Measurements from ENCODE around the gene TMEM260. TPM values are rescaled to one million over a fixed set of nuclear protein-coding genes. Genes with fewer than 3 reads are reported as not detected.

TMEM260 gene
- total RNA-seq, 2 experiments from 2014 or later: 11.4 to 13.2 TPM

- Mint-ChIP-seq H3K27me3 (peaks cover 27% of the 10 kb centered on the region), H3K27ac (no peak overlapping the region), H3K4me3 (no peak overlapping the region), H3K36me3 (no peaks in the 10 kb centered on the region), H3K4me1 (ENCODE audit: low read depth) (peaks cover 5% of the 10 kb centered on the region), H3K9me3 (peaks cover 2% of the 10 kb centered on the region)
- POLR2A ChIA-PET: no interaction called here
- DNase-seq: no peak
- intact Hi-C loops (cut with micrococcal nuclease): no loop called here
- CTCF ChIA-PET: interaction anchor here (0.7 kb wide), 1 partner anchor 11 kb away, joined by 3 read pairs; the partner anchor contains the start of gene TMEM260
These were observed 10.4 kb upstream of the TMEM260 start for GRCh38 chr14:56569174-56569573.

- Mint-ChIP-seq H3K27ac (no peak overlapping the region), H3K4me3 (no peak overlapping the region), H3K36me3 (no peaks in the 10 kb centered on the region), H3K9me3 (no peaks in the 10 kb centered on the region), H3K4me1 (ENCODE audit: low read depth) (peaks cover 5% of the 10 kb centered on the region), H3K27me3 (peaks cover 25% of the 10 kb centered on the region)
- CTCF ChIA-PET: interaction anchor here (1.2 kb wide), 1 partner anchor 10 kb away, joined by 3 read pairs; the partner anchor contains the start of gene TMEM260
- intact Hi-C loops (cut with micrococcal nuclease): no loop called here
- DNase-seq: no peak
- POLR2A ChIA-PET: no interaction called here
These were observed 9.3 kb upstream of the TMEM260 start for GRCh38 chr14:56570295-56570694.

DNA sequence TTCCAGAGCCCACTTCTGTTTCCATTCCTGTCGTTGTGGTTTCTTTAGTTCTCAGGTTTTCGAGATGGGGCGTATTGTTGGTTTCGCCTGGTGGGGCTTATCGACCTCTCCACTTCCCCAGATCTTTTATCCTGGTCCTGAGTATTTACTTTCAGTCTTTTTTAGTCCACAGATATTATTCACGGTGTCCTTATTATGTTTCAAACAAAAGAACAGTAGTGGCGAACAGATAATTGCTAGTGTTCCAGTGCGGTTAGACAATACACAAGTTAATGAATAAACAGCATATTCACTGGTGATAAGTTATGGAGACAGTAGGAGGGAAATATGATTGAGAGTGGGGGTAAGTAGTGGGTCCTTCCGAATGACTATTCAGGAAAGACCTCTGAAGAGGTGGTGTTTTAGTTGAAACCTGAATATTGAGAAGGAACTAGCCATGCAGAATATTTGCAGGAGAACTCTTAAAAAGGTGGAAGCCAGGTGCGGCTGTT lies 668 bp downstream of the TMEM260 start:
- no peaks in the 10 kb centered on the region for H3K27me3 Mint-ChIP-seq
- ChIA-PET CTCF (interaction anchor here (0.6 to 2.1 kb wide), 5 partner anchors 8 to 688 kb away, joined by 3 to 8 read pairs (median 4); no protein-coding TSS in a partner anchor), POLR2A (interaction anchor here (1.0 kb wide), 1 partner anchor 65 kb away, joined by 3 read pairs; no protein-coding TSS in a partner anchor)
- intact Hi-C loops (cut with micrococcal nuclease): loop anchor here (2.0 kb wide), 1 partner anchor 481 kb away; no protein-coding TSS in a partner anchor
- H3K36me3 Mint-ChIP-seq: peaks cover 2% of the 10 kb centered on the region
- DNase-seq: no peak
- H3K9me3 Mint-ChIP-seq: no peaks in the 10 kb centered on the region
- H3K27ac Mint-ChIP-seq: peak overlapping the region; percentile 77
- H3K4me1 Mint-ChIP-seq (ENCODE audit: low read depth): peaks cover 38% of the 10 kb centered on the region
- H3K4me3 Mint-ChIP-seq: peak overlapping the region; percentile 94

DNA sequence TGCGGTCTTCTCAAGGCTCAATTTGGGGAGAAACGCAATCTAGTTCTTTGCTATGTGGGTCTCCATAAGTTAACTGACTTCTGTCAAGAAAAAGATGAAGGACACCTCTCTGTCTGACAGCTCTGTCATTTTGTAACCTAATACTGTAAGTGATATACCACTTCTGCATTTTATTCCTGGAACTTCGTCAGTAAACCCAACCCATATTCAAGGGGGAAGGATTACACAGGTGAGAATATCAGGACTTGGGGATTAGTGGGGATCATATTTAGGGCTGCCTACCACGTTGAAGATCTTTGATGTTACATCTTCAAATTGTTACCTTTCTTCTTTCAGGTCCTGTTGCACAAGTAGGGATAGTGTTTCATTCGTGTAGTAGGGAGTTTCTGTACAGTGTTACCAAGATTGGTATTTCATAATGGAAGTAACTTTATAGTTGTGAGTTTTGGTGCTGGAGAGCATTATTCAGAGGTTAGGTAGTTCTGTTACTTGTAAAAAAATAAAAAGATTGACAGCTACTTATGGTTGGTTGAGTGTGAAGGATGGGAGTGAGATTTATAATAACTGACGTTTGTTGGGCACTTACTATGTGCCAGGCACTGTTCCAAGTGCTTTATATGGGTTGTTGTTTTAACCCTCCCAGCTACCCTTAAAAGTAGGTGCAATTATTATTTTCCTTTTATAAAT lies 1.6 kb downstream of the TMEM260 start:
- Mint-ChIP-seq H3K9me3 (no peaks in the 10 kb centered on the region), H3K27ac (no peak overlapping the region), H3K4me1 (ENCODE audit: low read depth) (peaks cover 40% of the 10 kb centered on the region), H3K36me3 (peaks cover 5% of the 10 kb centered on the region), H3K4me3 (peak overlapping the region; percentile 94), H3K27me3 (no peaks in the 10 kb centered on the region)
- ChIA-PET POLR2A (no interaction called here), CTCF (interaction anchor here (0.9 kb wide), 1 partner anchor 483 kb away, joined by 4 read pairs; no protein-coding TSS in a partner anchor)
- no peak for DNase-seq
- intact Hi-C loops (cut with micrococcal nuclease): loop anchor here (2.0 kb wide), 1 partner anchor 480 kb away; no protein-coding TSS in a partner anchor

- no peak overlapping the region for H3K4me3 Mint-ChIP-seq
- H3K27me3 Mint-ChIP-seq: no peaks in the 10 kb centered on the region
- peaks cover 12% of the 10 kb centered on the region for H3K36me3 Mint-ChIP-seq
- no peak overlapping the region for H3K27ac Mint-ChIP-seq
- no peaks in the 10 kb centered on the region for H3K9me3 Mint-ChIP-seq
- no peak for DNase-seq
- intact Hi-C loops (cut with micrococcal nuclease): no loop called here
- H3K4me1 Mint-ChIP-seq (ENCODE audit: low read depth): peaks cover 36% of the 10 kb centered on the region
- POLR2A ChIA-PET: no interaction called here
- CTCF ChIA-PET: no interaction called here
These were observed 6.0 kb downstream of the TMEM260 start for GRCh38 chr14:56585461-56586084.

- Mint-ChIP-seq H3K9me3 (no peaks in the 10 kb centered on the region), H3K27me3 (no peaks in the 10 kb centered on the region), H3K36me3 (peaks cover 12% of the 10 kb centered on the region), H3K27ac (no peak overlapping the region), H3K4me1 (ENCODE audit: low read depth) (peaks cover 16% of the 10 kb centered on the region), H3K4me3 (no peak overlapping the region)
- intact Hi-C loops (cut with micrococcal nuclease): no loop called here
- DNase-seq: no peak
- CTCF ChIA-PET: interaction anchor here (1.3 to 1.5 kb wide), 2 partner anchors 8 to 11 kb away, joined by 4 to 5 read pairs; partner anchors contain the start of gene TMEM260
- POLR2A ChIA-PET: no interaction called here
These were observed 8.1 kb downstream of the TMEM260 start for GRCh38 chr14:56587701-56588100.

- Mint-ChIP-seq H3K27me3 (no peaks in the 10 kb centered on the region), H3K27ac (no peak overlapping the region), H3K36me3 (peaks cover 13% of the 10 kb centered on the region), H3K4me1 (ENCODE audit: low read depth) (peaks cover 2% of the 10 kb centered on the region), H3K4me3 (no peak overlapping the region), H3K9me3 (no peaks in the 10 kb centered on the region)
- POLR2A ChIA-PET: interaction anchor here (0.5 kb wide), 1 partner anchor 457 kb away, joined by 3 read pairs; no protein-coding TSS in a partner anchor
- CTCF ChIA-PET: interaction anchor here (1.0 to 1.8 kb wide), 3 partner anchors 13 to 704 kb away, joined by 3 to 5 read pairs (median 3); no protein-coding TSS in a partner anchor
- intact Hi-C loops (cut with micrococcal nuclease): no loop called here
- no peak for DNase-seq
These were observed 10.9 kb downstream of the TMEM260 start for GRCh38 chr14:56590535-56590960.

DNA sequence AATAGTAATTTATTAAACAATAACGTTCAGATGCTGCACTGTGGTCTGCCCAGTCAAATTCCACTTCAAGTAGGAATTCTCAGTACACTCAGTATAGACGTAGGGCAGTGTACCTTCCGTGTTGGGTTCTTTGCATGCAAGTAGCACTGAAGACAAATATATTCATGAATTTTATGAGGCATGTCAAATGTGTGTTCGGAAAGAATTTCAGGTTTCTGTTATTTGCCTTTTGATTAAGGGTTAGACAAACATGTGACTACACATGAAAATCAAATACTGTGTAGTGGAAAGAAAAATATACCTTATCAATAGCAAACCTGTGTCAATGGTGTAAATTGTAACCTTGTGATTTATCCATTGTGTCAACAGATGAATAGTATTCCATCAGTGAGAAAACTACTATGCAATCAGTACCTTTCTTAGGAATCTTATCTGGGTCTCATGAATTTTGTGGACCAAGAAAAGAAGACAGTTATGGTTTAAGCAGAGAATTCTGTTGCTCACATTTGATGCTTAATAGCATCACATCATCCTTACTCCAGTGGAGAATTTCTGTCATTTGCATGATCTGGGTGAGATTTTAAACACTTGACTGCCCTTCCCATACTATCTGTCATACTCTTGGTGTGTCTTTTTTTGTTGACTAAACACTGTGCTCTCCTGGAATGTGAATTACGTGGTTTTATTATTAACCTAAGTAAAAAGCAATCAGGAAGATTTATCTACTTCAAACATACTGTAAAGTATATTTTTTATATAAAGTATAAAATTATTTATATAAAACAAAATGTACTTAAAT lies 13.3 kb downstream of the TMEM260 start:
- no peak overlapping the region for H3K27ac Mint-ChIP-seq
- no peak for DNase-seq
- no peaks in the 10 kb centered on the region for H3K9me3 Mint-ChIP-seq
- intact Hi-C loops (cut with micrococcal nuclease): no loop called here
- ChIA-PET CTCF (no interaction called here), POLR2A (no interaction called here)
- no peaks in the 10 kb centered on the region for H3K4me1 Mint-ChIP-seq (ENCODE audit: low read depth)
- H3K4me3 Mint-ChIP-seq: no peak overlapping the region
- peaks cover 15% of the 10 kb centered on the region for H3K36me3 Mint-ChIP-seq
- H3K27me3 Mint-ChIP-seq: no peaks in the 10 kb centered on the region

GRCh38 chr14:56594428-56594827 lies 14.8 kb downstream of the TMEM260 start:
- CTCF ChIA-PET: interaction anchor here (1.0 kb wide), 1 partner anchor 10 kb away, joined by 3 read pairs; no protein-coding TSS in a partner anchor
- DNase-seq: no peak
- no peak overlapping the region for H3K27ac Mint-ChIP-seq
- no peaks in the 10 kb centered on the region for H3K4me1 Mint-ChIP-seq (ENCODE audit: low read depth)
- peaks cover 15% of the 10 kb centered on the region for H3K36me3 Mint-ChIP-seq
- no peaks in the 10 kb centered on the region for H3K9me3 Mint-ChIP-seq
- POLR2A ChIA-PET: no interaction called here
- intact Hi-C loops (cut with micrococcal nuclease): no loop called here
- H3K4me3 Mint-ChIP-seq: no peak overlapping the region
- H3K27me3 Mint-ChIP-seq: no peaks in the 10 kb centered on the region

GRCh38 chr14:56598519-56598918 lies 18.9 kb downstream of the TMEM260 start:
- CTCF ChIA-PET: interaction anchor here (0.6 to 1.1 kb wide), 2 partner anchors 108 to 676 kb away, joined by 3 to 4 read pairs; no protein-coding TSS in a partner anchor
- POLR2A ChIA-PET: no interaction called here

DNA sequence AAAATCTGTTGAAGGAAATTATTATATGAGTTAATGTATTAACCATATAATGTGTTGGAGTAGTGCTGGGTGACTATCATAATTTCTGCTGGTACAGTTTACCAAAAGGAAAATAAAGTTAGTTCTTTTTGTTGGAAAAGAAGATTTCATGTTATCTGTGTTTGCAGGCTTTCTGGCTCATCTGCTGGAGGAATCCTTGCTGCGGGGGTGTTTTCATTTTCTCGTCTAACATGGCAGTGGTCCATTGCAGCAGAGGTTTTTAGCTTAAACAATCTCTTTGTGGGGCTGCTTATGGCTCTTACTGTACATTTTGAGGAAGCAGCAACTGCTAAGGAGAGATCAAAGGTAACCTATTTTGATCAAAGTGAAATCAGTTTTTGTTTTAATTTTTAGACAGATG lies 24.1 kb downstream of the TMEM260 start:
- Mint-ChIP-seq H3K4me3 (no peak overlapping the region), H3K27ac (no peak overlapping the region), H3K36me3 (peaks cover 21% of the 10 kb centered on the region), H3K9me3 (no peaks in the 10 kb centered on the region), H3K4me1 (ENCODE audit: low read depth) (no peaks in the 10 kb centered on the region), H3K27me3 (no peaks in the 10 kb centered on the region)
- intact Hi-C loops (cut with micrococcal nuclease): no loop called here
- no peak for DNase-seq
- POLR2A ChIA-PET: no interaction called here
- CTCF ChIA-PET: interaction anchor here (0.8 kb wide), 1 partner anchor 9 kb away, joined by 3 read pairs; no protein-coding TSS in a partner anchor

More at GRCh38 chr14:56598519-56598918, 18.9 kb downstream of the TMEM260 start:
- DNase-seq: no peak
- Mint-ChIP-seq H3K27ac (no peak overlapping the region), H3K36me3 (peaks cover 16% of the 10 kb centered on the region), H3K9me3 (no peaks in the 10 kb centered on the region), H3K4me1 (ENCODE audit: low read depth) (no peaks in the 10 kb centered on the region), H3K4me3 (no peak overlapping the region), H3K27me3 (no peaks in the 10 kb centered on the region)
- intact Hi-C loops (cut with micrococcal nuclease): no loop called here

All from activated CD4-positive, alpha-beta memory T cell treated with anti-CD3 and anti-CD28 coated beads for 36 hours (primary cell).